ENCODE results near the gene TCEANC2.

DNA sequence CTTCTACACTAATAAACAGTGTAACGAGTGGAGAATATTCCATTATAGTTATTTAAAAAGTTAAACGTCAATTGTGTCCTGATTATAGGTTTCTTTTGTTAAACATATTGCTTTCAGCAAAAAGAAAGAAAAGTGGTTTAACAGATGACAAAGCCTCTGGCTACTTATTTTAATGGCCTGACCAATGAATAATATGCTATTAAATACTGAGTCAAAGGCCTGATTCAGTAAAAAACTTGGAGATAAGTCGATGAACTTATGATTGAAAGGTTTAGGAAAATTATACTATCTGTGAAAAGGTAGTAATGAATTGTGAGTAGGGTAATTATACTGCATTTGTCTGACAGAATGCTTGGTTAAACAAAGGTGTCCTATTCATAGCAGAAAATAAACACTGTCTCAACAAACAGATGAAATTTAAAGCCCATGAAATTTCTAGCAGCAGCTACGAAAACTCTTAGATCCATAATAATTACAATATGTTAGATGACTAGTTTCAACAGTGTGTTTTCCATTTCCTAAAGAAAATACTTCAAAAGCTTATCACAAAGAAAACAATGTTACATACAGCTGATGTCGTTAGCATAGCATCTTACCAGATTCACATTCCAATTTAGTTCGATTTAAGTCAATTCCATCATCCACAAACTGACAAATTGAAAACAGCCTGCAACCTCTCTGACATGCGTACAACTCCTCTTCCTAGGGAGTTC is 6.6 kb upstream of the TCEANC2 start:
- TF ChIP-seq, protein P1, sequence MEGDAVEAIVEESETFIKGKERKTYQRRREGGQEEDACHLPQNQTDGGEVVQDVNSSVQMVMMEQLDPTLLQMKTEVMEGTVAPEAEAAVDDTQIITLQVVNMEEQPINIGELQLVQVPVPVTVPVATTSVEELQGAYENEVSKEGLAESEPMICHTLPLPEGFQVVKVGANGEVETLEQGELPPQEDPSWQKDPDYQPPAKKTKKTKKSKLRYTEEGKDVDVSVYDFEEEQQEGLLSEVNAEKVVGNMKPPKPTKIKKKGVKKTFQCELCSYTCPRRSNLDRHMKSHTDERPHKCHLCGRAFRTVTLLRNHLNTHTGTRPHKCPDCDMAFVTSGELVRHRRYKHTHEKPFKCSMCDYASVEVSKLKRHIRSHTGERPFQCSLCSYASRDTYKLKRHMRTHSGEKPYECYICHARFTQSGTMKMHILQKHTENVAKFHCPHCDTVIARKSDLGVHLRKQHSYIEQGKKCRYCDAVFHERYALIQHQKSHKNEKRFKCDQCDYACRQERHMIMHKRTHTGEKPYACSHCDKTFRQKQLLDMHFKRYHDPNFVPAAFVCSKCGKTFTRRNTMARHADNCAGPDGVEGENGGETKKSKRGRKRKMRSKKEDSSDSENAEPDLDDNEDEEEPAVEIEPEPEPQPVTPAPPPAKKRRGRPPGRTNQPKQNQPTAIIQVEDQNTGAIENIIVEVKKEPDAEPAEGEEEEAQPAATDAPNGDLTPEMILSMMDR (IDR thresholded peaks at IDR 0.05), result no peak
- TF ChIP-seq POLR2AphosphoS5 (IDR thresholded peaks at IDR 0.05), result no peak
- no peak for TF ChIP-seq POLR2A (IDR thresholded peaks at IDR 0.05)
